Dendritic cell treated with granulocyte-macrophage colony-stimulating factor and Interleukin-4, amounts not matched to agents 40 ng/mL and 50 ng/mL, for 4 days (primary cell): ENCODE results near the gene HSD3B7.
"Not testable (repeated sequence)": the region's sequence is repeated elsewhere in the genome, so short reads cannot be mapped to it uniquely, and the experiment has no call there.

Experiments used
- H3K27ac Mint-ChIP-seq: one replicate; pipeline ENCODE4 v1.8.0; 2022; ENCODE audit warnings: mild to moderate bottlenecking, mixed read lengths
- H3K27me3 Mint-ChIP-seq: one replicate; pipeline ENCODE4 v1.8.0; 2022; ENCODE audit warnings: mild to moderate bottlenecking, mixed read lengths
- H3K36me3 Mint-ChIP-seq: one replicate; pipeline ENCODE4 v1.8.0; 2022; ENCODE audit warnings: low read depth, mixed read lengths
- H3K4me1 Mint-ChIP-seq: one replicate; pipeline ENCODE4 v1.8.0; 2022; ENCODE audit warnings: low read depth, mixed read lengths
- H3K4me3 Mint-ChIP-seq: one replicate; pipeline ENCODE4 v1.8.0; 2022; ENCODE audit warnings: mild to moderate bottlenecking, moderate library complexity, mixed read lengths
- H3K9me3 Mint-ChIP-seq: one replicate; pipeline ENCODE4 v1.8.0; 2022; ENCODE audit warnings: mixed read lengths
- intact Hi-C: fragments of 100-400 bp; cut with micrococcal nuclease; formaldehyde crosslinking; loops from one replicate; pipeline ENCODE4 v1.15.0; 2022

The HSD3B7 gene

GRCh38 chr16:30984669-30985400 is at the start of gene HSD3B7:
Gene HSD3B7, plus strand, starts transcription at chr16:30985207. Its CDS starts 452 bp downstream, at chr16:30985659.
- Mint-ChIP-seq H3K4me3 (peak within 1 kb of the TSS; percentile 86), H3K27me3 (no peaks in the 10 kb centered on the region), H3K9me3 (no peaks in the 10 kb centered on the region), H3K27ac (peak within 1 kb of the TSS; percentile 88), H3K36me3 (peaks cover 81% of the 10 kb centered on the region), H3K4me1 (peaks cover 41% of the 10 kb centered on the region)
- intact Hi-C loops, result loop anchor here (1.0 to 5.0 kb wide), 4 partner anchors 87 to 884 kb away; partner anchors contain the start of genes ZNF646, ZNF668 and ZNF843

GRCh38 chr16:30937692-30938091 is 47.3 kb upstream of the HSD3B7 start:
- Mint-ChIP-seq H3K27ac (peak overlapping the region; percentile 40), H3K36me3 (peaks cover 49% of the 10 kb centered on the region), H3K27me3 (no peaks in the 10 kb centered on the region), H3K9me3 (no peaks in the 10 kb centered on the region), H3K4me3 (peak overlapping the region; percentile 56), H3K4me1 (peaks cover 52% of the 10 kb centered on the region)
- intact Hi-C loops, result loop anchor here (10.0 kb wide), 1 partner anchor 507 kb away; the partner anchor contains the start of gene ZNF843

- H3K27ac Mint-ChIP-seq, H3K9me3 Mint-ChIP-seq, H3K27me3 Mint-ChIP-seq, H3K4me3 Mint-ChIP-seq: not testable (repeated sequence)
- H3K4me1 Mint-ChIP-seq, result peaks cover 48% of the 10 kb centered on the region
- intact Hi-C loops, result loop anchor here (10.0 kb wide), 1 partner anchor 505 kb away; the partner anchor contains the start of gene ZNF843
- peaks cover 56% of the 10 kb centered on the region for H3K36me3 Mint-ChIP-seq
Measured at GRCh38 chr16:30939571-30939970, 45.4 kb upstream of the HSD3B7 start.

- H3K9me3 Mint-ChIP-seq, result no peaks in the 10 kb centered on the region
- H3K4me3 Mint-ChIP-seq, result no peak overlapping the region
- H3K4me1 Mint-ChIP-seq, result peaks cover 29% of the 10 kb centered on the region
- peaks cover 66% of the 10 kb centered on the region for H3K36me3 Mint-ChIP-seq
- H3K27me3 Mint-ChIP-seq, result no peaks in the 10 kb centered on the region
- H3K27ac Mint-ChIP-seq, result peak overlapping the region; percentile 53
- intact Hi-C loops, result no loop called here
Measured at GRCh38 chr16:30941600-30942425, 43.2 kb upstream of the HSD3B7 start.

- Mint-ChIP-seq H3K36me3 (peaks cover 67% of the 10 kb centered on the region), H3K9me3 (no peaks in the 10 kb centered on the region), H3K4me1 (peaks cover 25% of the 10 kb centered on the region), H3K27me3 (no peaks in the 10 kb centered on the region), H3K4me3 (no peak overlapping the region), H3K27ac (no peak overlapping the region)
- intact Hi-C loops, result no loop called here
Measured at GRCh38 chr16:30942426-30942806, 42.6 kb upstream of the HSD3B7 start.

GRCh38 chr16:30944352-30944751 is 40.7 kb upstream of the HSD3B7 start:
- Mint-ChIP-seq H3K9me3 (no peaks in the 10 kb centered on the region), H3K4me3 (no peak overlapping the region), H3K27ac (no peak overlapping the region), H3K4me1 (peaks cover 16% of the 10 kb centered on the region), H3K36me3 (peaks cover 70% of the 10 kb centered on the region), H3K27me3 (no peaks in the 10 kb centered on the region)
- intact Hi-C loops, result no loop called here

- intact Hi-C loops, result no loop called here
- Mint-ChIP-seq H3K27ac (no peak overlapping the region), H3K9me3 (no peaks in the 10 kb centered on the region), H3K4me1 (peaks cover 30% of the 10 kb centered on the region), H3K4me3 (no peak overlapping the region), H3K36me3 (peaks cover 78% of the 10 kb centered on the region), H3K27me3 (no peaks in the 10 kb centered on the region)
Measured at GRCh38 chr16:30946671-30947540, 38.1 kb upstream of the HSD3B7 start.

GRCh38 chr16:30947541-30947858 is 37.5 kb upstream of the HSD3B7 start:
- no peak overlapping the region for H3K27ac Mint-ChIP-seq
- no peak overlapping the region for H3K4me3 Mint-ChIP-seq
- intact Hi-C loops, result no loop called here
- peaks cover 25% of the 10 kb centered on the region for H3K4me1 Mint-ChIP-seq
- peaks cover 79% of the 10 kb centered on the region for H3K36me3 Mint-ChIP-seq
- H3K9me3 Mint-ChIP-seq, result no peaks in the 10 kb centered on the region
- H3K27me3 Mint-ChIP-seq, result no peaks in the 10 kb centered on the region

GRCh38 chr16:30947859-30948666 is 36.9 kb upstream of the HSD3B7 start:
- intact Hi-C loops, result loop anchor here (2.0 kb wide), 1 partner anchor 25 kb away; the partner anchor contains the start of gene FBXL19
- H3K4me3 Mint-ChIP-seq, result peak overlapping the region; percentile 98

GRCh38 chr16:30948667-30949649 is 36.0 kb upstream of the HSD3B7 start, which contains the start of gene ORAI3:
Gene ORAI3, plus strand, starts transcription at chr16:30949068. Its CDS starts 222 bp downstream, at chr16:30949290.
- no peaks in the 10 kb centered on the region for H3K27me3 Mint-ChIP-seq
- H3K27ac Mint-ChIP-seq, result peak within 1 kb of the TSS; percentile 92
- H3K4me1 Mint-ChIP-seq, result peaks cover 36% of the 10 kb centered on the region
- H3K9me3 Mint-ChIP-seq, result no peaks in the 10 kb centered on the region
- H3K36me3 Mint-ChIP-seq, result peaks cover 81% of the 10 kb centered on the region
- peak within 1 kb of the TSS; percentile 98 for H3K4me3 Mint-ChIP-seq
- intact Hi-C loops, result loop anchor here (2.0 kb wide), 1 partner anchor 26 kb away; the partner anchor contains the start of gene FBXL19

More at GRCh38 chr16:30947859-30948666, 36.9 kb upstream of the HSD3B7 start:
- peak overlapping the region; percentile 92 for H3K27ac Mint-ChIP-seq
- H3K27me3 Mint-ChIP-seq, result no peaks in the 10 kb centered on the region
- H3K4me1 Mint-ChIP-seq, result peaks cover 27% of the 10 kb centered on the region
- H3K36me3 Mint-ChIP-seq, result peaks cover 79% of the 10 kb centered on the region
- H3K9me3 Mint-ChIP-seq, result no peaks in the 10 kb centered on the region

GRCh38 chr16:30949650-30950515 is 35.1 kb upstream of the HSD3B7 start:
- Mint-ChIP-seq H3K36me3 (peaks cover 81% of the 10 kb centered on the region), H3K4me1 (peaks cover 36% of the 10 kb centered on the region), H3K4me3 (peak overlapping the region; percentile 98), H3K27me3 (no peaks in the 10 kb centered on the region), H3K27ac (peak overlapping the region; percentile 92), H3K9me3 (no peaks in the 10 kb centered on the region)
- intact Hi-C loops, result loop anchor here (2.0 to 10.0 kb wide), 2 partner anchors 27 to 145 kb away; partner anchors contain the start of genes FBXL19 and VKORC1
